Osteocyte (in vitro differentiated cells): Measurements from ENCODE around the gene AATF. TPM values are rescaled to one million over a fixed set of nuclear protein-coding genes. Genes with fewer than 3 reads are reported as not detected.

ENCODE experiments used
- DNase-seq: peaks from one replicate; pipeline ENCODE4 v3.0.0; 2021; ENCODE audit warnings: mixed read lengths; ENCODE audit not compliant: unreplicated experiment; ENCODE audit errors: extremely low spot score
- H3K27ac Mint-ChIP-seq: one replicate; pipeline ENCODE4 v1.8.0; 2021; ENCODE audit warnings: mild to moderate bottlenecking, mixed read lengths; ENCODE audit not compliant: unreplicated experiment
- H3K27me3 Mint-ChIP-seq: one replicate; pipeline ENCODE4 v1.8.0; 2021; ENCODE audit warnings: mixed read lengths; ENCODE audit not compliant: unreplicated experiment
- H3K36me3 Mint-ChIP-seq: one replicate; pipeline ENCODE4 v1.8.0; 2021; ENCODE audit warnings: mixed read lengths; ENCODE audit not compliant: unreplicated experiment
- H3K4me1 Mint-ChIP-seq: one replicate; pipeline ENCODE4 v1.8.0; 2021; ENCODE audit warnings: mixed read lengths; ENCODE audit not compliant: unreplicated experiment
- H3K4me3 Mint-ChIP-seq: one replicate; pipeline ENCODE4 v1.8.0; 2021; ENCODE audit warnings: mild to moderate bottlenecking, moderate library complexity, mixed read lengths; ENCODE audit not compliant: unreplicated experiment
- H3K9me3 Mint-ChIP-seq: one replicate; pipeline ENCODE4 v1.8.0; 2021; ENCODE audit warnings: mixed read lengths; ENCODE audit not compliant: unreplicated experiment
- total RNA-seq: library from RNA; stranded (reverse); gene quantifications from 2 replicates; pipeline ENCODE4 v1.2.1, GENCODE V29; 2021
- TF ChIP-seq, protein P1 (sequence below): fragments of 200-600 bp; sonication (generic); IDR thresholded peaks from 2 replicates; pipeline ENCODE4 v1.5.0; 2021; ENCODE audit warnings: antibody characterized with exemption, mild to moderate bottlenecking, moderate library complexity

AATF gene
- total RNA-seq, 1 donor from 2014 or later = 39.6 TPM

DNA sequence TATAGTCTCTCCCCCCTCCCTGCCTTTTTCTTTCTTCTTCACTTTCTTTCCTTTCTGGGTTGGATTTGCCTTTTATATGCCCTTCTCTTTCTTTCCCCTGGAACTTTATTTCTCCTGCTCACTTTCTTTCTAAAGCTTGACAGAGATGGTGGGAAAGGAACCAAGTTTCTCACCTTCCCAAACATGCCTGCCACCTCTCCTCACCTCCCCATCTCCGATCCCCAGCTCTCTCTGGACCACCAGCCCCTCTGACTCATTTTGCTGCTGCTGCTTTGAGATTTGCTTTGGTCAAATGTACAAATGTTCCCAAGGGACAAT is 18.2 kb upstream of the AATF start:
- no peaks in the 10 kb centered on the region for H3K9me3 Mint-ChIP-seq
- H3K36me3 Mint-ChIP-seq = peaks cover 1% of the 10 kb centered on the region
- peaks cover 89% of the 10 kb centered on the region for H3K27me3 Mint-ChIP-seq
- H3K27ac Mint-ChIP-seq = no peak overlapping the region
- H3K4me3 Mint-ChIP-seq = no peak overlapping the region
- no peak for DNase-seq
- H3K4me1 Mint-ChIP-seq = peaks cover 28% of the 10 kb centered on the region
- TF ChIP-seq, protein P1, sequence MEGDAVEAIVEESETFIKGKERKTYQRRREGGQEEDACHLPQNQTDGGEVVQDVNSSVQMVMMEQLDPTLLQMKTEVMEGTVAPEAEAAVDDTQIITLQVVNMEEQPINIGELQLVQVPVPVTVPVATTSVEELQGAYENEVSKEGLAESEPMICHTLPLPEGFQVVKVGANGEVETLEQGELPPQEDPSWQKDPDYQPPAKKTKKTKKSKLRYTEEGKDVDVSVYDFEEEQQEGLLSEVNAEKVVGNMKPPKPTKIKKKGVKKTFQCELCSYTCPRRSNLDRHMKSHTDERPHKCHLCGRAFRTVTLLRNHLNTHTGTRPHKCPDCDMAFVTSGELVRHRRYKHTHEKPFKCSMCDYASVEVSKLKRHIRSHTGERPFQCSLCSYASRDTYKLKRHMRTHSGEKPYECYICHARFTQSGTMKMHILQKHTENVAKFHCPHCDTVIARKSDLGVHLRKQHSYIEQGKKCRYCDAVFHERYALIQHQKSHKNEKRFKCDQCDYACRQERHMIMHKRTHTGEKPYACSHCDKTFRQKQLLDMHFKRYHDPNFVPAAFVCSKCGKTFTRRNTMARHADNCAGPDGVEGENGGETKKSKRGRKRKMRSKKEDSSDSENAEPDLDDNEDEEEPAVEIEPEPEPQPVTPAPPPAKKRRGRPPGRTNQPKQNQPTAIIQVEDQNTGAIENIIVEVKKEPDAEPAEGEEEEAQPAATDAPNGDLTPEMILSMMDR = no peak

DNA sequence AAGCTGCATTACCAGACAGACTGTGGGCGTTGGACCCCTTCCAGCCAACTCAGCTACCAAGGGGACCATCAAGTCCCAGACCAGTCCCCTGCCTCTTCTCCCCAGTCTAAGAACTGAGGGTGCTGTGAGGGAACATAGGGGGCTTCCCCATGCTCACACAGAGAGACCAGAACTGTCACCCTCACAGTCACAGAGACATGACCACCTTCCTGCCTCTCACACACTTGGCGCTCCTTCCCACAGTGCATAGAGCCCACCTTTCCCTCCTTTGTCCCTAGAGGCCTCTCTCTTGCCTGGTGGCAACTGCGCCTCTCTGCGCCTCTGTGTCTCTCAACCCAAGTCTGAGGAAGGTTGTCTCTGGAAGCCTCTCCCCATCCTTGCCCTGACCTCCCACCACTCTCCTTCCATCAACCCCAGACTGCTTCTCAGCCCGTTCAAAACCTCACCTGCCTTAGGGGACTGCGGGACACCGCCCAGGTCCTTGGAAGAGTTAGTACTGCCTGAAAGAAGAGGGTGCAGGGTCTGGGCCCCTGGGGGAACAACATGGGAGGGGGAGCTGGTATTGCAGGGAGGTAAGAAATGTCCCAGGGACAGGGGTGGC is 17.6 kb upstream of the AATF start:
- Mint-ChIP-seq H3K9me3 (no peaks in the 10 kb centered on the region), H3K27me3 (peaks cover 89% of the 10 kb centered on the region), H3K27ac (no peak overlapping the region), H3K4me3 (no peak overlapping the region), H3K36me3 (peaks cover 1% of the 10 kb centered on the region), H3K4me1 (peaks cover 34% of the 10 kb centered on the region)
- no peak for DNase-seq
- TF ChIP-seq, protein P1 = no peak

DNA sequence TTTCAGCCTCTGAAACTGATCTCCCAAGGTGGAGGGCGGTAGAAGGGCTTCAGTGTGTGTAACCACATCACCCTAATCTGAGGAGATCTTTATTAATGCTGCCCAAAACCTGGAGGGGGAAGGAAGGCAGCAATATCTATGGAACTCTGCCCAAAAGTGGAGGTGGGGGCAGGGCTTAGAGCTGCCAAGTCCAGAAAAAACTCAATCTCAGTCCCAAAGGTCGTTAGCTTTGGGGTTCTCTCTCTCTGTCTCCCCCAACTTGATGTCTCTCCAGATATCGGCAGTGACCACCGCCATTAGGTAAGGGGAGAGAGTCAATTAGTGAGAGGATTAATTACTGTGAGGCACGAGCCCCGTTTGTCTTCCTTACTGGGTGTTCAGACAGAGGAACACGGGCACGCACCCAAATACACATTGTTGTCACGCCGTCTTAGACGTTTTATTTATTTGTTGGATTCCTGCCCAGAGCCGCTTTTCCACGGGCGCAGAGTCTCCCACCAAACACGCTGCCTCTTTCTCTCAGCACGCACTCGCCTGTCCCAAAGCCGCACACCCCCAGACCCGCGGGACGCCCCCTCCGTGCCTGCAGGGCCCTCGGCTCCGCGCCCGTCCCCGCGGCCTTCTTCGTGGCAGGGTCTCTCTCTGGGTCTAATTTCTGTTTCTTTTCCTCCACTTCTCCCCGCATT is 16.9 kb upstream of the AATF start:
- Mint-ChIP-seq H3K27me3 (peaks cover 86% of the 10 kb centered on the region), H3K4me1 (peaks cover 36% of the 10 kb centered on the region), H3K27ac (no peak overlapping the region), H3K9me3 (no peaks in the 10 kb centered on the region), H3K4me3 (peak overlapping the region; percentile 60), H3K36me3 (peaks cover 1% of the 10 kb centered on the region)
- no peak for DNase-seq
- TF ChIP-seq, protein P1 = no peak

DNA sequence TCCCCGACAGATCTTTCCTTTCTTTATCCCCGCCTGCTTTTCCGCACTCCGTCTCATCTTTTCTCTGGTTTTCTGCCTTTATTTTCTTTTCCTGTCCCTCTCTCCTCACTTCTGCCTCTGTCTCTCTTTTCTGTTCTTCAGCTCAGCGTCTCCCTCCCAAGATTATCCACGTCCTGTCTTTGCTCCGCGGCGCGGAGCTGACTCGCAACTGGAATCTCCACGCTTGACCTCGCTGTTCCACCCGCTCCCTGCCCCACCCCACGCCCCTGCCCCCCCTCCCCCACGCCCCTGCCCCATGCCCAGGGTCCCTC is 16.4 kb upstream of the AATF start:
- Mint-ChIP-seq H3K4me1 (peaks cover 41% of the 10 kb centered on the region), H3K36me3 (peaks cover 1% of the 10 kb centered on the region), H3K27me3 (peaks cover 88% of the 10 kb centered on the region), H3K9me3 (no peaks in the 10 kb centered on the region), H3K27ac (no peak overlapping the region), H3K4me3 (peak overlapping the region; percentile 60)
- TF ChIP-seq, protein P1 = no peak
- no peak for DNase-seq

DNA sequence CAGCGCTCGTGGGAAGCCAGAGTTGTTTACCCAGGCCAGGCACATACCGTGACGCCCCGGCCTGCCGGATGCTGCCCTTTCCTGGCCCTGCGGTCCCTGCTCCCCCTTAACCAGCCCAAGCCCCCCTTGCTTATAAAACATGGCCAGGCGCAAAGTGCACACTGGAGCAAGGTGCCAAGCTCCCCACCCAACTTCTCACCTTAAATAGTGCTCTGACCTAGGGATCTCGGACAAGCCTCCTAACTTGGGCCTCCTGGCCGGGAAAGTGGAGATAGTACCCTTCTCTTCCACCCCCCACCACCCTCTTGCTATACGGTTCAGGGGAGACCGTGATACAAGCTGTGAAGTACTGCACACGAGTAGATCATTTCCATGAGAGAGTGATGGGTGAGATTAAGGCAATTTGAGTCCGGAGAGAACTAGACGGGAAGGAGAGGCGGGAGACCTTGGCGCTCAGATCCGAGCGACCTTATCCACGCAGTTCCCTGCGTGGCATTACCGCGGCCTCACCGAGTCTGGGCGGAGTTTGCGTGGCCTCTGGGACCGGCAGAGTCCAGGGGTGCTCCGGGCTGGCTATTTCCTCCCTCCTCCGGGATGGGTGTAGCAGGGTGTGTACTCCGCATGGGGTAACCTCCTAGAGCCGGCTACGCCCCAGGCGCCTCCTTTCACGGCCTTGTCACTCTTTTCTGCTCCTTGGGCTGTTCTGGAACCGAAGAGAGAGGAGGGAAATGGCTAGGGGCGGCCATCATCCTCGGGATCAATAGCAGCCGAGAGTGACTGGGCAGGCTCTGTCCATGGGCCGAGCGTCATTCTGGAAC is 15.9 kb upstream of the AATF start:
- H3K36me3 Mint-ChIP-seq = peaks cover 1% of the 10 kb centered on the region
- H3K4me1 Mint-ChIP-seq = peaks cover 46% of the 10 kb centered on the region
- TF ChIP-seq, protein P1 = no peak
- H3K4me3 Mint-ChIP-seq = peak overlapping the region; percentile 10
- DNase-seq = no peak
- peaks cover 88% of the 10 kb centered on the region for H3K27me3 Mint-ChIP-seq
- no peaks in the 10 kb centered on the region for H3K9me3 Mint-ChIP-seq
- H3K27ac Mint-ChIP-seq = no peak overlapping the region
